Cerebellar cortex (tissue), 1 donor: ENCODE data around the gene PTHLH.
A peak's percentile ranks its signal among the peaks of the same experiment; 100 is the strongest.

Experiments
- DNase-seq: peaks from one replicate; pipeline ENCODE4 v3.0.0-alpha.2; 2015; ENCODE audit warnings: low spot score

Gene PTHLH

DNA sequence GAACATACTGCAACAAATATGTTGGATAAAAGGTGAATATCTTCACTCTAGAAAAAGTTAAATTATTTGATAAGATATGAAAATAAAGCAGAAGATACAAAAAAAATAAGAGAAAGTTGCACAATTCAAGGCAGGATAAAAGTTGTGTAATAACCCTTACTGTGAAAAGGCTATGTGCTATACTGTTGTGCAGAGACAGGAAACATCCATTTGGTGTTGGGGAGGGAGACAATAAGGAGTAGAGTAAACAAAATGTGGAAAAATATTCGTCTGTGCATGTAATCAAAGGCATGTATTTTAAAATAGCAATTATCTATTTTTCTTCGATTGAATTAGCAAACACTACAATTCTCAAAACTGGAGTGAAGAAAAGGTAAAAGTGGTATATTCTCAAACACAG, 34.8 kb downstream of the PTHLH start:
- no peak for DNase-seq

GRCh38 chr12:27936196-27936595, 36.3 kb downstream of the PTHLH start:
- DNase-seq, result no peak

DNA sequence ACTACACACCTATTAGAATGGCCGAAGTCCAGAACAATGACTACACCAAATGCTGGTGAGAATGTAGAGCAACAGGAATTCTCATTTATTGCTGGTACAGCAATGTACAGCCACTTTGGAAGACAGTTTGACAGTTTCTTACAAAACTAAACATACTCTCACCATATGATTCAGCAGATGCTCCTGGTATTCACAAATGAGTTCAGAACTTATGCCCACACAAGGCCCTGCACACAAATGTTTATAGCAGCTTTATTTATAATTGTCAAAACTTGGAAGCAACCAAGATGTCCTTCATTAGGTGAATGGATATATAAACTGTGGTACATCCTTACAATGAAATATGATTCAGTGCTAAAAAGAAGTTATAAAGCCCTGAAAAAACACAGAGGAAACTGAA, 38.3 kb downstream of the PTHLH start:
- no peak for DNase-seq

GRCh38 chr12:27931390-27931789, 41.1 kb downstream of the PTHLH start:
- DNase-seq, result no peak

GRCh38 chr12:27927347-27927746, 45.2 kb downstream of the PTHLH start:
- no peak for DNase-seq

DNA sequence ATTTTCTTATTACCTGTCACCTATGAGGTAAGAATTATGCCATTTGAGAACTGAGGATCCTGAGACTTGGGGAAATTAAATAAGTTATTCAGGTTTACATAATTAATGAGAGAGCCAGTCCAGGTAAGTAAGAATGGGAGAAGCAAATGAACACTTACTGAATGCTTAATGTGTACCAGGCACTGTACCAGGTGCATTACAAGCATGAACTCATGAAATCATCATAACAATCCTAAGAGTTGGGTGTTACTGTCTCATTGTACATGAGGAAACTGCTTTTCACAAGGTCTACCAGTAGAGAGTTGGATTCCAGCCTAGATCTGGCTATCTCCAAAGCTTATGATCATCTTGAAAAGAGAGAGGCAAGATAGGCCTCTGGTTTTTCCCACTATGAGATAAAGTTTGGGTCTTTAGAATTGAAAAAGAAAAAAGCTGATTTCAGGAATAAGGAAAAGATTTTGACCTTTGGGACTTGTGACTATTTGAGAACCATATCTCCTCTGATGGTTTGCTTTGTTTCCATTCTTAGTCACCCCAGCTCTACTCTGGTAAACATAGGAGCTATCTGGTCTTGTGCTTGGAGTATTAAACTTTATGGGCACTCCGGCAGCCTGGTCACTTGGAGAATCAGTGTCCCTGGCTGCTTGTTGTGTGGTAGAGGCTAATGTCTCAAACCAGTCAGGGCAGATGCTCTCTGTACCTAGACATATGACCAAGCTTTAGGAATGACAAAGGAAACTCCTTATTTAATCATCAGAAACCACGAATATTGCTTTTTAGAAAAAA, 48.0 kb downstream of the PTHLH start:
- DNase-seq, result no peak

GRCh38 chr12:27922531-27923139, 49.9 kb downstream of the PTHLH start:
- peak; percentile 94 for DNase-seq

DNA sequence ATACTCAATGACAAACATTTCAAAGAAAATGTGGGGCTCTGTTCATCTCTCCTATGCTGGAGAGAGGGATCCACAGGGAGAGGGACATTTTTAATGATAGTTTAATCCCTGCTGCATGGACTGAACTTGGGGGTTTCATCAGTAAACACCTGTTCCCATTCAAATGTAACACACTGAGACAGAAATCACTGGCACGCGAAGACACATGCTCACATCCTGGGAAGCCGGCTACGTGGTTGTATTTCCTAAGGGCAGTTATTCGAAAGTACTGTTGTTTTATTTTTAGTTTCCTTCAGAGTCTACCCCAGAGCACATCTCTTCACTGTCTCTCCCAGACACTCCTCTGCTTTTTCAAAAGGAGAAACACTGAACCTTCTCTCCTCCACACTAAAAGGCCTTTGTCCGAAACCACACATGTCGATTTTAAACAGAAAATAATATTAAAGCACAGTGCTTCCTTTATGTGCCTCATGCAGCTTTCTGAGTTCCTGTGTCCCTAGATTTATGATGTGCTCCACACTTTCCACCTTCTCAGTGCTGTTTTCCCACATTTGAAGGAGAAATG, 52.8 kb downstream of the PTHLH start:
- no peak for DNase-seq

- no peak for DNase-seq
Observed at GRCh38 chr12:27915536-27915935, 57.0 kb downstream of the PTHLH start.

GRCh38 chr12:27915021-27915420, 57.5 kb downstream of the PTHLH start:
- no peak for DNase-seq

GRCh38 chr12:27913999-27914614, 58.4 kb downstream of the PTHLH start:
- no peak for DNase-seq

GRCh38 chr12:27911397-27911796, 61.1 kb downstream of the PTHLH start:
- DNase-seq, result no peak
